NCI-H2081 (cell line): ENCODE results near the gene KLK1.
"Not testable (repeated sequence)": the region's sequence is repeated elsewhere in the genome, so short reads cannot be mapped to it uniquely, and the experiment has no call there.

Experiments used
- DNase-seq, 2 experiments: peaks; one replicate each; lab custom pipeline; 2025; lab: John Stamatoyannopoulos, UW

Gene KLK1

GRCh38 chr19:50792272-50793250, 31.0 kb downstream of the KLK1 start:
- no peak for DNase-seq

DNA sequence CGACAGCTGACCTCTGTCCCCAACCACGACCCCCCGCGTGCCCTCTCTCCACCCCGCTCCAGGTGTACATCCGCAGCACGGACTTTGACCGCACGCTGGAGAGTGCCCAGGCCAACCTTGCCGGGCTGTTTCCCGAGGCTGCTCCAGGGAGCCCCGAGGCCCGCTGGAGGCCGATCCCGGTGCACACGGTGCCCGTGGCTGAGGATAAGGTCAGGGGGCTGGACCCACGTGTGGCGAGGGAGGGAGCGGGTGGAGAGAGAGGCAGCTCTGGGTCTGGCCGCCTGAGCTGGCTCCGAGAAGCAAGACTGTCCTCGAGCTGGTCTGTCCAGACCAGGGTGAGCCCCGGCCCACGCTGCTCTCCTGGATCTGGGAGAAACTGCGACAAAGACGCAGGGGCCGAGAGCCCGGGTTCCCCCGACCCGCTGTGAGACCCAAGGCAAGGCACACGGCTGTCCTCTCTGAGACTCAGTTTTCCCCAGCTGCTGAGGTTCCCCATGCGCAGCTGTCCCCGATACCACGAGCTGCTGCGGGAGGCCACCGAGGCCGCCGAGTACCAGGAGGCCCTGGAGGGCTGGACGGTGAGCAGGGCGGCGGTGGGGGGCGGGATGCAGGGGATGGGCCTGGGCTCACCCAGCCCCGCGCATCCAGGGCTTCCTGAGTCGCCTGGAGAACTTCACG, 31.9 kb downstream of the KLK1 start:
- DNase-seq = no peak

DNA sequence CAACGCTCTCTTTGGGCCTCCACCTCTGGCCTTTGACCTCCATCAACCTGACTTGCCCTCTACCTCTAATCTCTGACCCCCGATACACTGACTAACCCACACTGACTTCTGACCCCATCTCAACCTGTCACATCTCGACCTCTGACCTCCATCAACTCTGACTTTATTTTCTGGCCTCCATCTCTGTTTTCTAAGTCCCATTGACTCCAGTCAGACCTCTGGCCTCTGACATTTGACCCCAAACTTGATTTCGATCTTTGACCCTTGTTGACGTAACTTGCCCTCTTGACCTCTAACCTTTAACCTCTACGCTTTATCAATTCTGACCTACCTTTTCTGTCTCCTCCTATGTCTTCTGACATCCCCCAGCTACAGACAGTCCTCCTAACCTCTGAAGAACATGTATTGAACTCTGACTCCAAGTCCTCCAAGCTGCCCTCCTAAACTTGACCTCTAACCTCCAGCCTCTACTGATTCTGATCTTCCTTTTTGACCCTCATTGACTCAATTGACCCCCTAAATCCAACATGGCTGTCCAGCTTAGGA, 32.6 kb downstream of the KLK1 start:
- DNase-seq = no peak

DNA sequence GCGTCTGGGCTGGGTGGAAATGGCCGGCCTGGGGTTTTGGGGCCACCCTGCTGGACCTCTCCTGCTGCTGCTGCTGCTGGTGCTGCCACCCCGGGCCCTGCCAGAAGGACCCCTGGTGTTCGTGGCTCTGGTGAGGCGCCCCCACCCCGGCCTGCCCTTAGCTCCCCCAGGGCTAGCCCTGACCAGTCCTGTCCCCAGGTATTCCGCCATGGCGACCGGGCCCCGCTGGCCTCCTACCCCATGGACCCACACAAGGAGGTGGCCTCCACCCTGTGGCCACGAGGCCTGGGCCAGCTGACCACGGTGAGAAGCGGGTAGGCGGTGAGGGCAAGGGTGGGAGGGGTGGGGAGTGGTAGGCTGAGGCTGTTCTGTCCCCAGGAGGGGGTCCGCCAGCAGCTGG, 33.2 kb downstream of the KLK1 start, which contains the start of gene ACP4:
Gene ACP4, plus strand, starts transcription at position 20 of the 400 bp plus-strand sequence. Its CDS starts 0 bp downstream, at position 20.
- no peak for DNase-seq

GRCh38 chr19:50785329-50785728, 38.3 kb downstream of the KLK1 start:
- no peak for DNase-seq

DNA sequence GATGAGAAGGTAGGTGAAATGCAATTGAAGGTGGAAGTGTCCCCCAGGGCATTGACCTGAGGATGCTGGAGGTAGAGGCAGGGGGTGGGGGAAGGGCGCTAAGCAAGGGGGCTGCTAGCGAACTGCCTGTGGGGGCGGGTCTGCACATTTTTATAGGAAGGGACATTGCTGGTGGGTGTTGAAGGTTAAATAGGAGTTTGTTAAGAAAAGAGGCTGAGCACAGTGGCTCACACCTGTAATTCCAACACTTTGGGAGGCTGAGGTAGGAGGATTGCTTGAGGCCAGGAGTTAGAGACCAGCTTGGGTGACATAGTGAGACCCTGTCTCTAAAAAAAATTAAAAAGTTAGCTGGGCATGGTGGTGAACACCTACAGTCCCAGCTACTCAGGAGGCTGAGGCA, 38.9 kb downstream of the KLK1 start:
- DNase-seq = no peak

GRCh38 chr19:50783848-50784152, 39.8 kb downstream of the KLK1 start:
- DNase-seq = not testable (repeated sequence)

DNA sequence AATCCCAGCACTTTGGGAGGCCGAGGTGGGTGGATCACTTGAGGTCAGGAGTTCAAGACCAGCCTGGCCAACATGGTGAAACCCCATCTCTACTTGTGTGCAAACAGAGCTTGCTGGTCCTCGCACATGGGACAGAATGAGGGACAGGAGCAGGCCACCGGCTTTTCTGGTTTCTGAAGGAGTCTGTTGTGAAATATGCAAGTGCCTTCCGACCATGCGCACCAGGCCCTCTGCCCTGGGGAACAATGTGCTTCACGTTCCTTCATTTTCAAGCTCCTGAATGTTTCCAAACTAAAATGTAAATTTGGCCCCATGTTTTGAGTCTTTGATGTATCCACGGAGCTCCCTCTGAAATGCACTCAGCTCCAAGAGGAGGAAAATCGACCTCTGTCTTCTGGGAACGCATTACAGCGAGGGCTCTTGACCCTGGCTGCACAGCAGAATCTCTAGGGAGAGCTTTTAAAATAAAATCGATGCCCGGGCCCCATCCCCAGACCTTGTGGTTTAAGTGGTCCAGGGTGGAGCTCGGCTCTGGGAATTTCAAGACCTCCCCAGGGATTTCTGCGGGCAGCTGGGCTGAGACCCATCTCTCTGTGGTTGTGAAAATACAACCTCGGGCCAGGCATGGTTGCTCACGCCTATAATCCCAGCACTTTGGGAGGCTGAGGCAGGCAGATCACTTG, 42.7 kb downstream of the KLK1 start:
- DNase-seq = no peak

GRCh38 chr19:50779504-50780457, 43.8 kb downstream of the KLK1 start:
- DNase-seq = no peak

DNA sequence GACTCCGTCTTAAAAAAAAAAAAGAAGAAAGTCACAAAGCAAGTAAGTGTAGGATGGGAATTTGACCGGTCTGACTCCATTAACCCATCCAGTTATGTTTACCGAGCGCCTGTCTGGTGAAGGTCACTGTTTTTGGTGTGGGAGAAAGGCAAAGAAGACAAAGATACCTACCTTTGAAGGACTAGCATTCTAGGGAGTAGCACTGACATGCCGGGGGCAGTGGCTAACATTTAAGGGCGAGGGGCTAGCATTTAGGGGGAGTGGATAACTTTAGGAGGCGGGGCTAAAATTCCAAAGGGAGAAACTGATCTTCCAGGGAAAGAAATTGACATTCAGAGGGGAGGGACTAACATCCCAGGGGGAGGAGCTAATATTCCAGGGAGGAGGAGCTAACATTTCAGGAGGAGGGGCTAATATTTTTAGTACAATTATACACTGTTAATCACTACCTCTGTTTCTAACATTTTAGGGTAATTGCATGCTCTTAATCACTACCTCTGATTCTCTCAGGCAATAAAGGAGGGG, 44.6 kb downstream of the KLK1 start:
- DNase-seq = no peak

DNA sequence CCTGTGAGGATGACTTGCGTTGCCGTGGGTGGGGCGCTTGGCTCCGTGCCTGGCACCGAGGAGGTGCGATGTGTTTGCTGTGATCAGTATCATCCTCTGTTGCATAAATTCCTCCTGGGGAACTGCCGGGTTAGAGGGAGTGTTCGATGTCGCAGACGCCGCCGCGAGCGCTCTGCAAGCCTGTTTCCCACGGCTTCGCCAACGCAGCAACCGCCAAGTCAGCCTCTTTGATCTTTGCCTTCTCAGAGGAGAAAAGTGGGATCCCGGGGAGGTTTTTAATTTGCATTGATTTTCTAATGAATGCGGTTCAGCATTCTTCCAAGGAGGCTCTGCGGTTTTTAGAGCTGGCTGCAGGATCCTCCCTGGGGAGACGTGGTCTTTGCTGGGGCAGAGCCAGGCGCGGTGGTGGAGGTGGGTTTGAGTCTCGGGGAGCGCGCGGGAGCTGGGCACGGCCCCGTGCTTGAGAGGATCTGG, 45.7 kb downstream of the KLK1 start:
- DNase-seq = no peak

GRCh38 chr19:50777261-50777660, 46.3 kb downstream of the KLK1 start:
- DNase-seq = no peak

DNA sequence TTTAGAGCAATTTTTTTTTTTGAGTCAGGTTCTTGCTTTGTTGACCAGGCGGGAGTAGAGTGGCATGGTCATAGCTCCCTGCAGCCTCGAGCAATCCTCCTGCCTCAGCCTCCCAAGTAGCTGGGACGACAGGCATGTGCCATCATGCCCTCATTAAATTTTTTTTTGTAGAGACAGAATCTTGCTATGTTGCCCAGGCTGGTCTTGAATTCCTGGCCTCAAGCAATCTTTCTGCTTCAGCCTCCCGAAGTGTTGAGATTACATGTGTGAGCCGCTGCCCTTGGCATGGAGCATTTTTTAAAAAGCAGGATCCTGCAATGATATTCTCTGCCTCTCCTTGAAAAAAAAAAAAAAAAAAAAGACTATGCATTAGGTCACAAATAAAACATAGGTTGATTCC, 47.5 kb downstream of the KLK1 start:
- DNase-seq = no peak

GRCh38 chr19:50773454-50773853, 50.1 kb downstream of the KLK1 start:
- not testable (repeated sequence) for DNase-seq

GRCh38 chr19:50772912-50773311, 50.7 kb downstream of the KLK1 start:
- not testable (repeated sequence) for DNase-seq

- no peak for DNase-seq
Observed at GRCh38 chr19:50772476-50772875, 51.1 kb downstream of the KLK1 start.

DNA sequence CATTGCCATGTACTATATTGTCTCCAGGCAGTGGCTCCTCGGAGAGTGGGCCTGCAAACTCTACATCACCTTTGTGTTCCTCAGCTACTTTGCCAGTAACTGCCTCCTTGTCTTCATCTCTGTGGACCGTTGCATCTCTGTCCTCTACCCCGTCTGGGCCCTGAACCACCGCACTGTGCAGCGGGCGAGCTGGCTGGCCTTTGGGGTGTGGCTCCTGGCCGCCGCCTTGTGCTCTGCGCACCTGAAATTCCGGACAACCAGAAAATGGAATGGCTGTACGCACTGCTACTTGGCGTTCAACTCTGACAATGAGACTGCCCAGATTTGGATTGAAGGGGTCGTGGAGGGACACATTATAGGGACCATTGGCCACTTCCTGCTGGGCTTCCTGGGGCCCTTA, 52.7 kb downstream of the KLK1 start:
- DNase-seq = no peak

GRCh38 chr19:50770164-50770563, 53.4 kb downstream of the KLK1 start, which contains the start of gene GPR32:
Gene GPR32, plus strand, starts transcription at chr19:50770464. Its CDS starts 137 bp downstream, at chr19:50770601.
- not testable (repeated sequence) for DNase-seq
